ENCODE data around the gene CDC23.
"Not testable (repeated sequence)": the region's sequence is repeated elsewhere in the genome, so short reads cannot be mapped to it uniquely, and the experiment has no call there.

CDC23 gene

GRCh38 chr5:138212828-138213160 lies 329 bp downstream of the CDC23 start:
- no peak for DNase-seq

GRCh38 chr5:138210985-138211384 lies 2.1 kb downstream of the CDC23 start:
- no peak for DNase-seq

GRCh38 chr5:138193859-138194258 lies 19.3 kb downstream of the CDC23 start:
- not testable (repeated sequence) for DNase-seq

- DNase-seq, result no peak
These were observed 20.3 kb downstream of the CDC23 start for GRCh38 chr5:138192826-138193225.

GRCh38 chr5:138188626-138189025 lies 24.5 kb downstream of the CDC23 start:
- no peak for DNase-seq

GRCh38 chr5:138186002-138186447 lies 27.1 kb downstream of the CDC23 start:
- no peak for DNase-seq

- no peak for DNase-seq
These were observed 30.3 kb downstream of the CDC23 start for GRCh38 chr5:138182808-138183207.

- DNase-seq, result no peak
These were observed 32.3 kb downstream of the CDC23 start for GRCh38 chr5:138180841-138181240.

GRCh38 chr5:138180183-138180782 lies 32.8 kb downstream of the CDC23 start:
- DNase-seq, result peak; percentile 56

GRCh38 chr5:138179277-138179857 lies 33.8 kb downstream of the CDC23 start:
- no peak for DNase-seq

GRCh38 chr5:138178516-138179276 lies 34.4 kb downstream of the CDC23 start, which contains the start of the genes BRD8 and KIF20A:
Gene BRD8 (minus strand): TSS chr5:138178630. CDS start chr5:138178614, 16 bp downstream.
Gene KIF20A (plus strand): TSS chr5:138179112. CDS start chr5:138179681, 569 bp downstream.
- peak; percentile 94 for DNase-seq

GRCh38 chr5:138177941-138178515 lies 35.1 kb downstream of the CDC23 start:
- DNase-seq, result no peak

GRCh38 chr5:138170299-138170698 lies 42.8 kb downstream of the CDC23 start:
- no peak for DNase-seq

GRCh38 chr5:138169124-138169523 lies 44.0 kb downstream of the CDC23 start:
- no peak for DNase-seq

- no peak for DNase-seq
These were observed 49.4 kb downstream of the CDC23 start for GRCh38 chr5:138163721-138164120.

- DNase-seq, result no peak
These were observed 52.4 kb downstream of the CDC23 start for GRCh38 chr5:138160706-138161105.

GRCh38 chr5:138159666-138160065 lies 53.5 kb downstream of the CDC23 start:
- no peak for DNase-seq

GRCh38 chr5:138157626-138158025 lies 55.5 kb downstream of the CDC23 start:
- no peak for DNase-seq

GRCh38 chr5:138155977-138156376 lies 57.1 kb downstream of the CDC23 start:
- DNase-seq, result not testable (repeated sequence)

- no peak for DNase-seq
These were observed 63.6 kb downstream of the CDC23 start for GRCh38 chr5:138149530-138149929.

- DNase-seq, result no peak
These were observed 64.3 kb downstream of the CDC23 start for GRCh38 chr5:138148811-138149210.

GRCh38 chr5:138143578-138143977 lies 69.5 kb downstream of the CDC23 start:
- DNase-seq, result not testable (repeated sequence)

GRCh38 chr5:138141734-138142133 lies 71.4 kb downstream of the CDC23 start:
- no peak for DNase-seq

GRCh38 chr5:138140268-138140667 lies 72.9 kb downstream of the CDC23 start:
- DNase-seq, result no peak

All from NCI-H1436 (cell line).